Hair follicular keratinocyte (primary cell): Measurements from ENCODE around the gene RNF223. TPM values are rescaled to one million over a fixed set of nuclear protein-coding genes. Genes with fewer than 3 reads are reported as not detected.

Source experiments
- total RNA-seq: library from RNA; depleted of rRNA; stranded (reverse); fragments of >200 nt; gene quantifications from 2 replicates; pipeline ENCODE4 v1.2.3, GENCODE V29; 2015

The RNF223 gene
- 0.08 and 0.15 TPM in 2 replicates for total RNA-seq

DNA sequence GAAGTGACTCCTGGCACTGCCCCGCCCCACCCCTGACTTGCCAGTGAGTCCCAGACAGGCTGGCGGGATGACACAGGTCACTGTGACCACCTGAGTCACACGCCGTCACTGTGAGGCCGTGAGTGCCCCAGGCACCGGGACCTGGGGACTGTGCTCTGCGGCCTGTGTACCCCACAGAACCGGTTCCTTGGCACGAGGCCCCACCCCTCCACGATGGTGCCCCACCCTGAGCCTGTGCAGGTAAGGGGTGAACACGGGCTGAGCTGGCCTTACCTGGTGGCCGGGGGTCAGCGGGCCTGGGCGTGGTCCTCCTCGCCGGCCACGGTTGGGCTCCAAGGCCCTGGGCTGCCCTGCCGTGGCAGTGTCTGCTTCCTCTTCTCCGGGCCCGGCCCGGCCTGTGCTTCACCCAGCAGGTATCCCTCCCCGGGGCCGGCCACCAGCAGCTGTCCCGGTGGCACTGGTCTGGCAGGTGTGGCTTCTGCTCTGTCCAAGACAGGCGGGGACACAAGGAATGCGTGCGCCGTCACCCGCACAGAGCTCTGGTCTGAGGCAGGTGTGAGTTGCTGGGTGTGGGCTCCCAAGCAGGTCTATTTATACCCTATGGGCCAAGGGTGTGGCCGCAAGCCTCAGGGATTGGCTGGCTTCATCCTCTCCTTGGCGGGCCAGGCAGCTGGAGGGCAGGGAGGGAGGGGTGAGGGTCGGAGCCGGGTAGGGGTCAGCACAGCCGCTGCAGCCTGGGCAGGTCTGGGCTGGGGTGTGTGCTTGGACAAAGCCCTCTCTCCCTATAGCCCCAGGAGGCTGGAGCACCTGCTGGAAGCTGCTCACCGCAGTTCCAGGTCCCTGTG, at the start of gene RNF223:
TSS of gene RNF223 (minus strand) at position 564 of the 845 bp plus-strand sequence. CDS start 1,740 bp downstream, outside the sequence.

GRCh38 chr1:1115786-1116700, 41.9 kb upstream of the RNF223 start, which contains the start of gene C1orf159:
TSS of gene C1orf159 (minus strand) at chr1:1116089. CDS start at chr1:1091543, 24,546 bp downstream.

Other genes starting within 250 kb of the RNF223 start
- 0.08 TPM in 2 replicates for gene SAMD11, start 150.4 kb downstream of the RNF223 start, total RNA-seq
- 72.7 and 142 TPM in 2 replicates for gene NOC2L, start 115.0 kb downstream of the RNF223 start, total RNA-seq
- gene KLHL17, start 113.7 kb downstream of the RNF223 start, total RNA-seq, result 9.5 and 10.2 TPM in 2 replicates
- gene PLEKHN1, start 107.8 kb downstream of the RNF223 start, total RNA-seq, result 4.0 and 10.2 TPM in 2 replicates
- 0.23 TPM in 1 of 2 replicates, not detected in the other for gene PERM1, start 92.2 kb downstream of the RNF223 start, total RNA-seq
- 3.0 and 5.6 TPM in 2 replicates for gene HES4, start 74.2 kb downstream of the RNF223 start, total RNA-seq
- 29.4 and 34.9 TPM in 2 replicates for gene ISG15, start 60.8 kb downstream of the RNF223 start, total RNA-seq
- gene AGRN, start 54.2 kb downstream of the RNF223 start, total RNA-seq, result 211 and 412 TPM in 2 replicates
- 19.8 and 25.9 TPM in 2 replicates for gene C1orf159, start 41.8 kb upstream of the RNF223 start, total RNA-seq
- not detected in 2 replicates for gene TTLL10, start 99.6 kb upstream of the RNF223 start, total RNA-seq
- not detected in 2 replicates for gene TNFRSF18, start 132.3 kb upstream of the RNF223 start, total RNA-seq
- not detected in 2 replicates for gene TNFRSF4, start 139.8 kb upstream of the RNF223 start, total RNA-seq
- 146 and 147 TPM in 2 replicates for gene SDF4, start 157.7 kb upstream of the RNF223 start, total RNA-seq
- 20.5 and 27.3 TPM in 2 replicates for gene B3GALT6, start 157.9 kb upstream of the RNF223 start, total RNA-seq
- 1.5 TPM in 1 of 2 replicates, not detected in the other for gene C1QTNF12, start 172.4 kb upstream of the RNF223 start, total RNA-seq
- gene UBE2J2, start 199.5 kb upstream of the RNF223 start, total RNA-seq, result 28.3 and 55.2 TPM in 2 replicates
- gene SCNN1D, start 206.1 kb upstream of the RNF223 start, total RNA-seq, result 0.08 and 0.16 TPM in 2 replicates
- 17.6 and 25.7 TPM in 2 replicates for gene ACAP3, start 233.6 kb upstream of the RNF223 start, total RNA-seq
- 41.2 and 61.1 TPM in 2 replicates for gene PUSL1, start 234.3 kb upstream of the RNF223 start, total RNA-seq